AG10803 (cell line): ENCODE measurements around the gene PODNL1.
"Not testable (repeated sequence)": the region's sequence is repeated elsewhere in the genome, so short reads cannot be mapped to it uniquely, and the experiment has no call there.

ENCODE experiments used
- DNase-seq: peaks from one replicate; pipeline ENCODE4 v3.0.0; 2010; ENCODE audit warnings: low read depth
- H3K4me3 ChIP-seq: 2 replicates; pipeline ENCODE4 v1.5.1; 2011; ENCODE audit warnings: mild to moderate bottlenecking, low read length, control low read depth
- TF ChIP-seq, protein P1 (sequence below): conservative IDR thresholded peaks from 2 replicates; pipeline ENCODE4 v1.5.1; 2011; ENCODE audit warnings: mild to moderate bottlenecking, low read length, control low read depth, inconsistent platforms

PODNL1 gene

DNA sequence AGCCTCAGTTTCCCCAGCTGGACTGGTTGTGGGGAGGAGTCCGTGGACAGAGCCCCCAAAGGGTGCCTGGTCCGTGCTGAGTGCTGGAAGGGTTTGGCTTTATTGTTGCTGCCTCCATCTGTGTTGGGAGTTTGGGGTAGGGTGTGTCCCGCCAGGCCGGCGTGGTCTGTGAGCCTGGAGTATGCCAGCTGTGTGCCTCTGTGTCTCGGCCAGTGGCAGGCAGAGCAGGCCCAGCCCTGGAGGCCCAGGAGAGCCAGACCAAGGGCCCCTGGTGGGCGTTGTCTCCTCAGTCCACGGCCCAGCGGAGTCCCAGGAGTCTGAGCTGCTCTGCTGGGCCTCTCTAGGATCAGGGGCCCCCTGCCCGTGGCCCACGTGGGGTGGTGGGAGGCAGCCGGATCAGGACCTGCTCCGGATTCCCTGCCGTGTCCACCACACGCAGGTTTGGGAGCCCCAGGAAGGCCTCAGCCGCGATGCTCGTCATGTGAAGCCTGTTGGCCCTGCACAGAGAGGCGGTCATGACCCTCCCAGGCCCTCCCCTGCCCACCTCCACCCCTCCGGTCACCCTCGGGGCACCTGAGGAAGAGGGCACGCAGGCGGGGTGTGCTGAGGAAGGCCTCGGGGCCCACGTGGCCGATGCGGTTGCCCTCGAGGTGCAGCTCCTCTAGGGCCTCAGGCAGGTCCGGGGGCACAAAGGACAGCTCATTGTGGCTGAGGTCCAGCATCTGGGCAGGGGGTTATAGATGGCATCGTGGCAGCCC, 6.6 kb downstream of the PODNL1 start:
- no peak overlapping the region for H3K4me3 ChIP-seq
- TF ChIP-seq, protein P1, sequence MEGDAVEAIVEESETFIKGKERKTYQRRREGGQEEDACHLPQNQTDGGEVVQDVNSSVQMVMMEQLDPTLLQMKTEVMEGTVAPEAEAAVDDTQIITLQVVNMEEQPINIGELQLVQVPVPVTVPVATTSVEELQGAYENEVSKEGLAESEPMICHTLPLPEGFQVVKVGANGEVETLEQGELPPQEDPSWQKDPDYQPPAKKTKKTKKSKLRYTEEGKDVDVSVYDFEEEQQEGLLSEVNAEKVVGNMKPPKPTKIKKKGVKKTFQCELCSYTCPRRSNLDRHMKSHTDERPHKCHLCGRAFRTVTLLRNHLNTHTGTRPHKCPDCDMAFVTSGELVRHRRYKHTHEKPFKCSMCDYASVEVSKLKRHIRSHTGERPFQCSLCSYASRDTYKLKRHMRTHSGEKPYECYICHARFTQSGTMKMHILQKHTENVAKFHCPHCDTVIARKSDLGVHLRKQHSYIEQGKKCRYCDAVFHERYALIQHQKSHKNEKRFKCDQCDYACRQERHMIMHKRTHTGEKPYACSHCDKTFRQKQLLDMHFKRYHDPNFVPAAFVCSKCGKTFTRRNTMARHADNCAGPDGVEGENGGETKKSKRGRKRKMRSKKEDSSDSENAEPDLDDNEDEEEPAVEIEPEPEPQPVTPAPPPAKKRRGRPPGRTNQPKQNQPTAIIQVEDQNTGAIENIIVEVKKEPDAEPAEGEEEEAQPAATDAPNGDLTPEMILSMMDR = no peak
- DNase-seq = no peak

GRCh38 chr19:13930402-13930801, 7.8 kb downstream of the PODNL1 start:
- H3K4me3 ChIP-seq = no peak overlapping the region
- TF ChIP-seq, protein P1 = no peak
- DNase-seq = no peak

DNA sequence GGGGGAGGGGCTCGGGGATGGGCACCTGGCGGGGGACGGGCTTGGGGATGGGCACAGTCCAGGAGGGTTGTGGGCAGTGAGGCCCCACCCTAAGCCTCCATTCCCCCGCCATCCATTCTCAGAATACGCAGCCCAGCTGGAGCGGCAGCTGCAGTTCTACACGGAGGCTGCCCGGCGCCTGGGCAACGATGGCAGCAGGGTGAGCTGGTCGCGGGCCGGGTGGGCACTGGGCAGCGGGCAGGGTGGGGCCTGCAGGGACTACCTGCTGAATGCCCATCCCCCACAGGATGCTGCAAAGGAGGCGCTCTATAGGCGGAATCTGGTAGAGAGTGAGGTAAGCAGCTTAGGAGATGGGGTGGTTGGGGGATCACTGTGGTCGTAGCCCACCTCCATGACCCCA, 8.3 kb downstream of the PODNL1 start:
- TF ChIP-seq, protein P1 = no peak
- no peak for DNase-seq
- H3K4me3 ChIP-seq = no peak overlapping the region

DNA sequence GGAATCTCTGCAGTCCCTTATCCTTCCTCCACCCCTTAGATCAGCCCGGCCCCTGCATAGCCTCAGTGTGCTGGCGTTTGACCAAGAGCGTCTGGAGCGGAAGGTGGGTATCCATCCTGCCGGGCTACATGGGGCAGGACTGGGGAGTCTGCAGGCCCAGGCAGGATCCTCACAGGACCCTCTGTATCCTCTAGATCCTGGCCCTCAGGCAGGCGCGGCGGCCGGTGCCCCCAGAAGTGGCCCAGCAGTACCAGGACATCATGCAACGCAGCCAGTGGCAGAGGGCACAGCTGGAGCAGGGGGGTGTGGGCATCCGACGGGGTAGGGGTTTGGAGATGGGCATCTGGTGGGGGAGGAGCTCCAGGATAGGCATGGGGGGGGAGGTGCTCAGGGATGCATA, 8.9 kb downstream of the PODNL1 start:
- no peak overlapping the region for H3K4me3 ChIP-seq
- DNase-seq = no peak
- TF ChIP-seq, protein P1 = no peak

GRCh38 chr19:13926715-13927114, 11.5 kb downstream of the PODNL1 start:
- no peak overlapping the region for H3K4me3 ChIP-seq
- DNase-seq = no peak
- TF ChIP-seq, protein P1 = no peak

- no peak overlapping the region for H3K4me3 ChIP-seq
- TF ChIP-seq, protein P1 = no peak
- DNase-seq = no peak
Observed at GRCh38 chr19:13926010-13926409, 12.2 kb downstream of the PODNL1 start.

GRCh38 chr19:13923194-13923987, 14.8 kb downstream of the PODNL1 start:
- H3K4me3 ChIP-seq = no peak overlapping the region
- TF ChIP-seq, protein P1 = no peak
- DNase-seq = no peak

GRCh38 chr19:13922118-13922517, 16.1 kb downstream of the PODNL1 start:
- DNase-seq, H3K4me3 ChIP-seq: not testable (repeated sequence)
